Measurements from ENCODE around the gene EXOG.
A peak's percentile ranks its signal among the peaks of the same experiment; 100 is the strongest.
"Not testable (repeated sequence)": the region's sequence is repeated elsewhere in the genome, so short reads cannot be mapped to it uniquely, and the experiment has no call there.

EXOG gene

GRCh38 chr3:38564631-38565338 is 68.6 kb downstream of the EXOG start:
- no peak for DNase-seq

- no peak for DNase-seq
These were observed 69.4 kb downstream of the EXOG start for GRCh38 chr3:38565339-38566214.

- no peak for DNase-seq
These were observed 70.0 kb downstream of the EXOG start for GRCh38 chr3:38566215-38566528.

GRCh38 chr3:38566794-38567193 is 70.7 kb downstream of the EXOG start:
- DNase-seq, result not testable (repeated sequence)

DNA sequence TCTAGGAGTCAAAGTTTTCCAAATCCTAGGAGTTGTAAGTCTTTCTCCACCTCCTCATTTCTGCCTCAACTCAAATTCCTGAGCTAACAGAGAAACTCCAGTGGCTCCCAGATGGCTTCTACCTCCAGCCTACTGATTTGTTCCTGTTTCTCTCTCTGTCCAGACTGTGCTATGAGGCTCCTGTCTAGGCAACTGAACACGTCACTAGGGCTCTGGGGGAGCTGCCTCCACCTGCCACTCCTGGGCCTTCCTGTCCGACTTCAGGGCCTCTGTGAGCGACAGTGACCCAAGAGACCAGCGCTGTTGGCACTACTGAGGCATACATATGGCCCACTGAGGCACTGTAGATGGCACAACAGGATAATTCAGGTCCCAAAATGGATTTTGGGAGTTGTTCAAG is 71.4 kb downstream of the EXOG start:
- DNase-seq, result no peak

- no peak for DNase-seq
These were observed 77.0 kb downstream of the EXOG start for GRCh38 chr3:38573111-38573510.

DNA sequence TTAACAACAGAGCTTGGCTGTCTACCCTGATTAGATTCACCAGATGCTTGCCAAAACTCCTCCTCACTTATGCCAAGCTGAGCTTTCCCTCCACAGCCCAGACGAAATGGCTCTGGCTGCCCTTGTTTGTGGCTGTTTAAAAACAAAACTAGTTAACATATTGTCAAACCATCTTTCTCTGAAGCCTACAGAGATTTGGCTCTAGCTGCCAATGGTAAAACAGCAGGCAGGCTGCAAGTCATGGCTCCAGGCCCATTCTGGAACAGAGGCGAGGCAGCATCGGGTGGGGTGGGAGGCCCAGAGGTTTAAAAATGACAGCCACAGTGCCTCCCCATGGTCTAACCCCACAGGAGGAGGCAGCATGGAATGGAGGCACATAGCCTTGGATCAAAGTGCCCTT is 77.4 kb downstream of the EXOG start:
- DNase-seq, result peak; percentile 76

- no peak for DNase-seq
These were observed 78.5 kb downstream of the EXOG start for GRCh38 chr3:38574411-38575278.

DNA sequence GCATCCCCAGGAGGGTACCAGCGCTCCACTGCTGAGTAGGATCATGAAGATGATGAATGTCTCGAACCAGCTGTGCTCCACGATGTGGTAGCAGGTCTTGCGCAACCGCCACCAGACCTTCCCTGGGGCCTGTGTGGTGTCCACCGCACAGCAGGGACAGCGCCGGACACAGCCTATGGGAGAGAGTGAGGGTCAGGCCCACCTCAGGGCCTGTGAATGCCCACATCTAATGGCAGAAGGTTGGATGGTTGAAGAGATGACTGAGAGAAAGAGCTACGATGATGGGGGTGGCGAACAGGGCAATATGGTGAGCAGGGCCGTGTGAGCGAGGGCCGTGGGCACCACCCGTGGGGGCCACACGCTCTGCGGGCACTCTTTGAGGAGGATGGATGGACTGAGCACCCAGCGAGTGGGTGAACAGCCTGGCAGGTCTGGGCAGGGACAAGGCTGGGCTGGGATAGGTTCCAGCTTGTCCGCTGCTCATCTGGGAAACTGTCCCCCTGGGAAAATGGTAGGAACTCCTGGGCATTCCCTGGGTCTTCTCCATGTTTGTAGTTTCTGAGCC is 79.2 kb downstream of the EXOG start:
- DNase-seq, result no peak
